H9 (cell line): ENCODE results near the gene SEZ6. TPM values are rescaled to one million over a fixed set of nuclear protein-coding genes. Genes with fewer than 3 reads are reported as not detected.

Source experiments
- DNase-seq: peaks from one replicate; pipeline ENCODE4 v3.0.0-alpha.2; 2017
- H2AFZ ChIP-seq: one replicate; pipeline ENCODE4 v1.6.1; 2013; ENCODE audit warnings: mild to moderate bottlenecking, low read length, control low read depth, moderate library complexity
- H2AK5ac ChIP-seq: 2 replicates; pipeline ENCODE4 v1.6.1; 2013; ENCODE audit warnings: low read length, control low read depth, mixed read lengths; ENCODE audit not compliant: insufficient read length
- H2BK120ac ChIP-seq: one replicate; pipeline ENCODE4 v1.6.1; 2013; ENCODE audit warnings: low read depth, mild to moderate bottlenecking, low read length, control low read depth, inconsistent platforms; ENCODE audit not compliant: poor library complexity, severe bottlenecking
- H2BK12ac ChIP-seq: 2 replicates; pipeline ENCODE4 v1.6.1; 2013; ENCODE audit warnings: low read length, control low read depth, mixed read lengths, low read depth; ENCODE audit not compliant: insufficient read length
- H2BK15ac ChIP-seq: 2 replicates; pipeline ENCODE4 v1.6.1; 2013; ENCODE audit warnings: low read depth, low read length, control low read depth
- H2BK20ac ChIP-seq: one replicate; pipeline ENCODE4 v1.6.1; 2013; ENCODE audit warnings: low read depth, mild to moderate bottlenecking, low read length, control low read depth, inconsistent platforms; ENCODE audit not compliant: poor library complexity, severe bottlenecking
- H2BK5ac ChIP-seq: 2 replicates; pipeline ENCODE4 v1.6.1; 2013; ENCODE audit warnings: low read length, control low read depth, mixed read lengths; ENCODE audit not compliant: insufficient read length
- H3K14ac ChIP-seq: 2 replicates; pipeline ENCODE4 v1.6.1; 2013; ENCODE audit warnings: low read length, control low read depth; ENCODE audit not compliant: insufficient read depth
- H3K18ac ChIP-seq: 2 replicates; pipeline ENCODE4 v1.6.1; 2013; ENCODE audit warnings: low read depth, mild to moderate bottlenecking, mixed read lengths, low read length, control low read depth; ENCODE audit not compliant: insufficient read length
- H3K23ac ChIP-seq: 2 replicates; pipeline ENCODE4 v1.6.1; 2013; ENCODE audit warnings: low read length, control low read depth, mixed read lengths, low read depth; ENCODE audit not compliant: insufficient read length
- H3K23me2 ChIP-seq: 2 replicates; pipeline ENCODE4 v1.6.1; 2013; ENCODE audit warnings: low read depth, mild to moderate bottlenecking, mixed read lengths, low read length, control low read depth; ENCODE audit not compliant: insufficient read length, poor library complexity, severe bottlenecking
- H3K27ac ChIP-seq: 2 replicates; pipeline ENCODE4 v1.5.1; 2013; ENCODE audit warnings: low read length, control low read depth, mixed read lengths, low read depth; ENCODE audit not compliant: insufficient read length
- H3K27me3 ChIP-seq: 2 replicates; pipeline ENCODE4 v1.6.1; 2013; ENCODE audit warnings: low read length, control low read depth, inconsistent platforms; ENCODE audit not compliant: insufficient read depth
- H3K4ac ChIP-seq: 2 replicates; pipeline ENCODE4 v1.6.1; 2013; ENCODE audit warnings: low read depth, mild to moderate bottlenecking, control low read depth, inconsistent platforms, low read length, moderate library complexity
- H3K4me1 ChIP-seq: 2 replicates; pipeline ENCODE4 v1.6.1; 2013; ENCODE audit warnings: low read length, control low read depth, inconsistent platforms; ENCODE audit not compliant: insufficient read depth
- H3K4me2 ChIP-seq: 2 replicates; pipeline ENCODE4 v1.6.1; 2013; ENCODE audit warnings: low read length, control low read depth, mixed read lengths; ENCODE audit not compliant: insufficient read length, insufficient read depth
- H3K56ac ChIP-seq: 2 replicates; pipeline ENCODE4 v1.6.1; 2013; ENCODE audit warnings: low read depth, mild to moderate bottlenecking, mixed read lengths, low read length, control low read depth; ENCODE audit not compliant: insufficient read length
- H3K79me1 ChIP-seq: 2 replicates; pipeline ENCODE4 v1.6.1; 2013; ENCODE audit warnings: low read depth, mild to moderate bottlenecking, moderate library complexity, low read length, control low read depth, inconsistent platforms; ENCODE audit not compliant: insufficient read depth, poor library complexity, severe bottlenecking
- H3K79me2 ChIP-seq: 2 replicates; pipeline ENCODE4 v1.6.1; 2013; ENCODE audit warnings: low read length, control low read depth, inconsistent platforms; ENCODE audit not compliant: insufficient read depth
- H3K9ac ChIP-seq: 2 replicates; pipeline ENCODE4 v1.6.1; 2013; ENCODE audit warnings: low read length, control low read depth, mixed read lengths; ENCODE audit not compliant: insufficient read length; ENCODE audit errors: extremely low read depth
- H3K9me3 ChIP-seq: one replicate; pipeline ENCODE4 v1.6.1; 2013; ENCODE audit warnings: low read depth, low read length, inconsistent platforms; ENCODE audit not compliant: control insufficient read depth
- H3T11ph ChIP-seq: one replicate; pipeline ENCODE4 v1.6.1; 2013; ENCODE audit warnings: mild to moderate bottlenecking, low read length, control low read depth, inconsistent platforms
- H4K20me1 ChIP-seq: one replicate; pipeline ENCODE4 v1.6.1; 2013; ENCODE audit not compliant: control insufficient read depth, insufficient read length, insufficient read depth
- H4K5ac ChIP-seq: 2 replicates; pipeline ENCODE4 v1.6.1; 2013; ENCODE audit warnings: low read depth, mild to moderate bottlenecking, mixed read lengths, low read length, control low read depth; ENCODE audit not compliant: insufficient read length
- H4K8ac ChIP-seq: replicated peaks from 2 replicates; pipeline ENCODE4 v1.6.1; 2013; ENCODE audit warnings: low read length, control low read depth, mixed read lengths, low read depth; ENCODE audit not compliant: insufficient read length
- H4K91ac ChIP-seq: 2 replicates; pipeline ENCODE4 v1.6.1; 2013; ENCODE audit warnings: low read depth, mild to moderate bottlenecking, moderate library complexity, mixed read lengths, low read length, control low read depth; ENCODE audit not compliant: insufficient read length
- H3K27ac Mint-ChIP-seq, 3 experiments: 2 replicates in 2 of 3; 3 replicates in 1 of 3; pipeline ENCODE4 v1.8.0; 2020 to 2021; ENCODE audit warnings: mixed read lengths in 3 of 3, mild to moderate bottlenecking in 1 of 3, moderate library complexity in 1 of 3
- H3K27me3 Mint-ChIP-seq: 2 replicates; pipeline ENCODE4 v1.8.0; 2021; ENCODE audit warnings: low read depth, mild to moderate bottlenecking, moderate library complexity, mixed read lengths
- H3K36me3 Mint-ChIP-seq, 3 experiments: 2 replicates in 2 of 3; 3 replicates in 1 of 3; pipeline ENCODE4 v1.8.0; 2020 to 2021; ENCODE audit warnings: low read depth in 3 of 3, mixed read lengths in 3 of 3; ENCODE audit not compliant: insufficient read depth in 1 of 3
- H3K4me1 Mint-ChIP-seq, 2 experiments: 2 replicates each; pipeline ENCODE4 v1.8.0; 2020; ENCODE audit warnings: mixed read lengths in 2 of 2
- H3K4me3 Mint-ChIP-seq, 2 experiments: 2 replicates in 1 of 2; 3 replicates in 1 of 2; pipeline ENCODE4 v1.8.0; 2020 to 2021; ENCODE audit warnings: mild to moderate bottlenecking in 2 of 2, mixed read lengths in 2 of 2, moderate library complexity in 1 of 2
- H3K9me3 Mint-ChIP-seq, 2 experiments: 2 replicates in 1 of 2; 3 replicates in 1 of 2; pipeline ENCODE4 v1.8.0; 2020; ENCODE audit warnings: mild to moderate bottlenecking in 2 of 2, mixed read lengths in 2 of 2, moderate library complexity in 1 of 2
- WGBS: extraction: QIAGEN DNeasy Blood & Tissue Kit; methylation state at CpG from one replicate; pipeline ENCODE4 v1.1.7; 2013; ENCODE audit warnings: missing lambda C conversion rate, low lambda C conversion rate, mixed read lengths; ENCODE audit not compliant: insufficient read length; ENCODE audit errors: extremely low coverage; 5-methylcytosine and 5-hydroxymethylcytosine counted together
- total RNA-seq: library from RNA; stranded (reverse); gene quantifications from 2 replicates; pipeline ENCODE4 v1.2.1, GENCODE V29; 2021
- TF ChIP-seq, protein P1 (sequence below): fragments of 200-600 bp; sonication (generic); conservative IDR thresholded peaks from 3 replicates; pipeline ENCODE4 v1.8.0; 2021; ENCODE audit warnings: antibody characterized with exemption, mild to moderate bottlenecking

SEZ6 gene
- total RNA-seq, 1 experiment from 2014 or later: 1.8 TPM

- H2AFZ ChIP-seq: no peak overlapping the region
- H3K4me1 Mint-ChIP-seq: peaks cover 52% of the 10 kb centered on the region in 2 experiments
- no peak overlapping the region for H3K14ac ChIP-seq
- H3K18ac ChIP-seq: peak overlapping the region; percentile 41
- H3K23ac ChIP-seq: no peak overlapping the region
- H3K4me2 ChIP-seq: peak overlapping the region; percentile 68
- no CpG with 5 or more reads among the region's 11 CpGs for WGBS
- peak overlapping the region; percentile 98 for H3K27ac ChIP-seq
- no peaks in the 10 kb centered on the region for H3K27me3 Mint-ChIP-seq
- H2BK20ac ChIP-seq: no peak overlapping the region
- no peak overlapping the region for H2BK120ac ChIP-seq
- H2BK15ac ChIP-seq: no peak overlapping the region
- peaks cover 6% of the 10 kb centered on the region for H3K23me2 ChIP-seq
- no peaks in the 10 kb centered on the region for H4K20me1 ChIP-seq
- no peak overlapping the region for H2AK5ac ChIP-seq
- H3K36me3 Mint-ChIP-seq: peaks cover 6 to 21% (median 19%) of the 10 kb centered on the region in 3 experiments; a peak in 6 of 7 replicates
- no peak overlapping the region for H2BK5ac ChIP-seq
- peak overlapping the region; percentile 55 for H2BK12ac ChIP-seq
- peaks cover 19% of the 10 kb centered on the region for H3K4me1 ChIP-seq
- H3T11ph ChIP-seq: no peak overlapping the region
- H3K27ac Mint-ChIP-seq: peak overlapping the region; percentile 92 to 98 (median 98)
- no peaks in the 10 kb centered on the region for H3K9me3 ChIP-seq
- H3K9ac ChIP-seq: no peak overlapping the region
- no peak overlapping the region for H3K4ac ChIP-seq
- no peak overlapping the region for H4K5ac ChIP-seq
- TF ChIP-seq, protein P1, sequence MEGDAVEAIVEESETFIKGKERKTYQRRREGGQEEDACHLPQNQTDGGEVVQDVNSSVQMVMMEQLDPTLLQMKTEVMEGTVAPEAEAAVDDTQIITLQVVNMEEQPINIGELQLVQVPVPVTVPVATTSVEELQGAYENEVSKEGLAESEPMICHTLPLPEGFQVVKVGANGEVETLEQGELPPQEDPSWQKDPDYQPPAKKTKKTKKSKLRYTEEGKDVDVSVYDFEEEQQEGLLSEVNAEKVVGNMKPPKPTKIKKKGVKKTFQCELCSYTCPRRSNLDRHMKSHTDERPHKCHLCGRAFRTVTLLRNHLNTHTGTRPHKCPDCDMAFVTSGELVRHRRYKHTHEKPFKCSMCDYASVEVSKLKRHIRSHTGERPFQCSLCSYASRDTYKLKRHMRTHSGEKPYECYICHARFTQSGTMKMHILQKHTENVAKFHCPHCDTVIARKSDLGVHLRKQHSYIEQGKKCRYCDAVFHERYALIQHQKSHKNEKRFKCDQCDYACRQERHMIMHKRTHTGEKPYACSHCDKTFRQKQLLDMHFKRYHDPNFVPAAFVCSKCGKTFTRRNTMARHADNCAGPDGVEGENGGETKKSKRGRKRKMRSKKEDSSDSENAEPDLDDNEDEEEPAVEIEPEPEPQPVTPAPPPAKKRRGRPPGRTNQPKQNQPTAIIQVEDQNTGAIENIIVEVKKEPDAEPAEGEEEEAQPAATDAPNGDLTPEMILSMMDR: no peak
- no peaks in the 10 kb centered on the region for H3K79me1 ChIP-seq
- no peaks in the 10 kb centered on the region for H3K9me3 Mint-ChIP-seq
- H3K27me3 ChIP-seq: no peaks in the 10 kb centered on the region
- DNase-seq: no peak
- H4K91ac ChIP-seq: no peak overlapping the region
- peak overlapping the region; percentile 47 to 70 for H3K4me3 Mint-ChIP-seq
- no peak overlapping the region for H4K8ac ChIP-seq
- H3K79me2 ChIP-seq: no peaks in the 10 kb centered on the region; the same call in 1 of the 2 replicates
- H3K56ac ChIP-seq: no peak overlapping the region
Measured at GRCh38 chr17:29042026-29042678, 36.3 kb upstream of the SEZ6 start.
